OCI-LY7 (cell line): ENCODE data around the gene PRPF38B. TPM values are rescaled to one million over a fixed set of nuclear protein-coding genes. Genes with fewer than 3 reads are reported as not detected.

Experiments used
- Bru-seq: library from RNA; stranded (reverse); fragments of 400-500 nt; gene quantifications from one replicate; lab custom pipeline; 2021; lab: Mats Ljungman, UMichigan
- BruChase-seq, 2 experiments: library from RNA; stranded (reverse); fragments of 400-500 nt; gene quantifications; one replicate each; lab custom pipeline; 2021; lab: Mats Ljungman, UMichigan
- BruUV-seq: library from RNA; stranded (reverse); fragments of 400-500 nt; replicated peaks from 2 replicates; lab custom pipeline; 2021; lab: Mats Ljungman, UMichigan
- CTCF ChIA-PET: fragments of 300-600 bp; sonication (Branson Sonifier 250); formaldehyde crosslinking; loops from one replicate; lab custom pipeline; 2022; ENCODE audit warnings: antibody characterized with exemption; ENCODE audit not compliant: unreplicated experiment; lab: Charles Lee
- POLR2A ChIA-PET: fragments of 300-600 bp; sonication (Branson Sonifier 250); formaldehyde crosslinking; loops from one replicate; lab custom pipeline; 2022; ENCODE audit warnings: antibody characterized with exemption; lab: Charles Lee
- DNase-seq: peaks from one replicate; pipeline ENCODE4 v3.0.0-alpha.2; 2015; ENCODE audit warnings: low spot score
- H2AFZ ChIP-seq: fragments of 200-600 bp; sonication (generic), shearing (Covaris generic); 2 replicates; pipeline ENCODE4 v1.6.1; 2014; ENCODE audit warnings: mild to moderate bottlenecking, antibody characterized with exemption, low read length, moderate library complexity
- H3K27ac ChIP-seq: fragments of 200-600 bp; sonication (generic); 2 replicates; pipeline ENCODE4 v1.5.1; 2014; ENCODE audit warnings: mixed run types, low read depth, mild to moderate bottlenecking, moderate library complexity, low read length, inconsistent platforms; ENCODE audit not compliant: poor library complexity, severe bottlenecking
- H3K36me3 ChIP-seq: fragments of 200-600 bp; sonication (generic); 2 replicates; pipeline ENCODE4 v1.6.1; 2014; ENCODE audit warnings: mild to moderate bottlenecking, antibody characterized with exemption, low read length, moderate library complexity, mixed read lengths; ENCODE audit not compliant: insufficient read depth
- H3K4me1 ChIP-seq: fragments of 200-600 bp; sonication (generic); 2 replicates; pipeline ENCODE4 v1.5.1; 2014; ENCODE audit warnings: mild to moderate bottlenecking, low read length; ENCODE audit not compliant: insufficient read depth, poor library complexity, severe bottlenecking
- H3K4me2 ChIP-seq: fragments of 200-600 bp; sonication (generic); 2 replicates; pipeline ENCODE4 v1.6.1; 2014; ENCODE audit warnings: mild to moderate bottlenecking, low read length
- H3K4me3 ChIP-seq: fragments of 200-600 bp; sonication (generic); 2 replicates; pipeline ENCODE4 v1.5.1; 2014; ENCODE audit warnings: mild to moderate bottlenecking, low read depth, low read length; ENCODE audit not compliant: poor library complexity, severe bottlenecking
- H3K79me2 ChIP-seq: fragments of 200-600 bp; sonication (generic); 2 replicates; pipeline ENCODE4 v1.6.1; 2016; ENCODE audit warnings: low read depth, mild to moderate bottlenecking, low read length, moderate library complexity, mixed read lengths; ENCODE audit not compliant: insufficient read depth
- H3K9me2 ChIP-seq: fragments of 200-600 bp; sonication (generic); 2 replicates; pipeline ENCODE4 v1.6.1; 2016; ENCODE audit warnings: mild to moderate bottlenecking, low read length, mixed read lengths; ENCODE audit not compliant: insufficient read depth
- H3K9me3 ChIP-seq: fragments of 200-600 bp; sonication (generic); 2 replicates; pipeline ENCODE4 v1.6.1; 2014; ENCODE audit warnings: mild to moderate bottlenecking, mixed run types, low read length, mixed read lengths
- H4K20me1 ChIP-seq: fragments of 200-600 bp; sonication (generic); 2 replicates; pipeline ENCODE4 v1.6.1; 2014; ENCODE audit warnings: mild to moderate bottlenecking, antibody characterized with exemption, low read length, moderate library complexity, mixed read lengths; ENCODE audit not compliant: insufficient read depth
- CTCF ChIP-seq: fragments of 200-600 bp; sonication (generic); conservative IDR thresholded peaks from 2 replicates; pipeline ENCODE4 v1.5.1; 2014; ENCODE audit warnings: mild to moderate bottlenecking, antibody characterized with exemption, low read length, moderate library complexity, mixed read lengths
- EZH2phosphoT487 ChIP-seq: fragments of 200-600 bp; sonication (generic); IDR thresholded peaks from 2 replicates; pipeline ENCODE4 v1.6.1; 2018; ENCODE audit warnings: low read depth, borderline replicate concordance, mild to moderate bottlenecking, mixed run types, antibody characterized with exemption, low read length, moderate library complexity, mixed read lengths
- intact Hi-C: fragments of 100-400 bp; cut with micrococcal nuclease; formaldehyde crosslinking; loops from one replicate; pipeline ENCODE4 v1.10.0; 2022; ENCODE audit not compliant: unreplicated experiment
- long read RNA-seq: library from polyadenylated mRNA; stranded (forward); transcript quantifications from one replicate; pipeline ENCODE4 v2.0.0, GENCODE V29; 2022
- total RNA-seq, 2 experiments: library from RNA; depleted of rRNA in 1 of 2; stranded (reverse); fragments of >200 nt in 1 of 2; shearing (Covaris generic) in 1 of 2; gene quantifications; 2 replicates each; pipeline ENCODE4 v1.2.3, GENCODE V29; 2014 to 2022

Gene PRPF38B
- 37.7 and 47.4 TPM in 2 replicates for total RNA-seq (2014; rRNA removed; shearing (Covaris generic))
- 72.0 and 73.8 TPM in 2 replicates for total RNA-seq (2022)
- Bru-seq, nascent RNA: percentile 99 among the genes with signal in this experiment
- percentile 98 among the genes with signal in this experiment for BruChase-seq, experiment 1, labeled RNA remaining after a 6-hour chase
- percentile 99 among the genes with signal in this experiment for BruChase-seq, experiment 2, labeled RNA remaining after a 2-hour chase
- long read RNA-seq, transcript PRPF38B-203 (6 exons, 3,693 nt): major isoform, 56 of 118 reads
- long read RNA-seq, partial matches to known transcripts: 27 of 118 reads
- long read RNA-seq, other reads (novel, unspliced or antisense): 30 of 118 reads

GRCh38 chr1:108691942-108692723, at the start of gene PRPF38B:
TSS of gene PRPF38B (plus strand) at chr1:108692310. CDS start at chr1:108692592, 282 bp downstream.
- H3K79me2 ChIP-seq: peaks cover 63% of the 10 kb centered on the region
- no peaks in the 10 kb centered on the region for H3K9me2 ChIP-seq
- BruUV-seq: no TSS peak
- peak; percentile 94 for DNase-seq
- H2AFZ ChIP-seq: peak within 1 kb of the TSS; percentile 83
- no peak for TF ChIP-seq EZH2phosphoT487
- TF ChIP-seq CTCF: no peak
- POLR2A ChIA-PET: interaction anchor here (0.6 to 2.8 kb wide), 12 partner anchors 10 to 909 kb away, joined by 3 to 14 read pairs (median 3); partner anchors contain the start of gene EEIG2
- CTCF ChIA-PET: interaction anchor here (0.7 to 2.2 kb wide), 4 partner anchors 65 to 408 kb away, joined by 3 to 7 read pairs (median 4); partner anchors contain the start of gene EEIG2
- peaks cover 47% of the 10 kb centered on the region for H3K36me3 ChIP-seq
- peaks cover 31% of the 10 kb centered on the region for H4K20me1 ChIP-seq
- H3K4me3 ChIP-seq: peak within 1 kb of the TSS; percentile 97
- intact Hi-C loops: loop anchor here (1.0 to 10.0 kb wide), 6 partner anchors 54 to 413 kb away; partner anchors contain the start of genes GPSM2 and STXBP3
- peaks cover 28% of the 10 kb centered on the region for H3K4me1 ChIP-seq
- peak within 1 kb of the TSS; percentile 79 for H3K4me2 ChIP-seq
- H3K27ac ChIP-seq: peak within 1 kb of the TSS; percentile 83
- no peaks in the 10 kb centered on the region for H3K9me3 ChIP-seq

- no peaks in the 10 kb centered on the region for H3K9me2 ChIP-seq
- peak; percentile 69 for DNase-seq
- ChIA-PET CTCF (interaction anchor here (0.8 kb wide), 1 partner anchor 131 kb away, joined by 4 read pairs; no protein-coding TSS in a partner anchor), POLR2A (interaction anchor here (0.7 to 1.3 kb wide), 3 partner anchors 86 to 332 kb away, joined by 3 read pairs; no protein-coding TSS in a partner anchor)
- no peaks in the 10 kb centered on the region for H4K20me1 ChIP-seq
- no peaks in the 10 kb centered on the region for H3K79me2 ChIP-seq
- no peaks in the 10 kb centered on the region for H3K9me3 ChIP-seq
- intact Hi-C loops: loop anchor here (1.0 to 10.0 kb wide), 3 partner anchors 82 to 439 kb away; partner anchors contain the start of gene SLC25A24
- no peak overlapping the region for H3K27ac ChIP-seq
- H3K4me2 ChIP-seq: no peak overlapping the region
- no peak overlapping the region for H2AFZ ChIP-seq
- peak; percentile 90 for TF ChIP-seq CTCF
- no peak for TF ChIP-seq EZH2phosphoT487
- no TSS peak for BruUV-seq
- H3K36me3 ChIP-seq: no peaks in the 10 kb centered on the region
- no peaks in the 10 kb centered on the region for H3K4me1 ChIP-seq
- H3K4me3 ChIP-seq: no peak overlapping the region
Measured at GRCh38 chr1:108643492-108644335, 48.4 kb upstream of the PRPF38B start.
